ENCODE results near the gene SNRPE. TPM values are rescaled to one million over a fixed set of nuclear protein-coding genes. Genes with fewer than 3 reads are reported as not detected.

Gene SNRPE
- total and polyA plus RNA-seq, 8 donors = 8.7 to 470 (median 111) TPM; not detected in 1

DNA sequence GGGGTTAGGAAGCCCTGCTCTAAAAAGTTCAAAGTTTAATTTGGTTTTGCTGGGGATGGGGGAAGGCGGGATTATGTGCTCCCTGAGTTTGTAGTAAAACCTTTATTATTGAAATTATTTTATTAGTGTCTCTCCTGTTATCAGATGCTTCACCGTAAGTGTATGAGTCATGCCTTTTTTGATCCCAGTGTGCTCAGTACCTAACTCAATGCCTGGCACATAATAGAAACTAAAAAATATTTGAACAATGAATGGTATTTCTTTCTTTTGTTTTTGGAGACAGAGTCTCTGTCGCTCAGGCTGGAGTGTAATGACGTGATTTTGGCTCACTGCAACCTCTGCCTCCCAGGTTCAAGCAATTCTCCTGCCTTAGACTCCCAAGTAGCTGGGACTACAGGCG lies 6.4 kb downstream of the SNRPE start:
- DNase-seq = no peak
- Histone ChIP-seq H3K4me1 (peaks cover 3 to 13% (median 7%) of the 10 kb centered on the region in 4 donors), H3K9me3 (no peaks in the 10 kb centered on the region), H3K4me3 (no peak overlapping the region), H3K36me3 (peaks cover 29 to 95% (median 93%) of the 10 kb centered on the region in 4 donors), H3K27me3 (no peaks in the 10 kb centered on the region), H3K27ac (no peak overlapping the region)
- WGBS, 5 donors = 50 to 67% (median 62%) methylated on average over 5 of the region's 5 CpGs
- TF ChIP-seq POLR2AphosphoS5 (IDR thresholded peaks at IDR 0.05) (no peak), EP300 (IDR thresholded peaks at IDR 0.05) (no peak), POLR2A (IDR thresholded peaks at IDR 0.05) (no peak)
- TF ChIP-seq, protein P1, sequence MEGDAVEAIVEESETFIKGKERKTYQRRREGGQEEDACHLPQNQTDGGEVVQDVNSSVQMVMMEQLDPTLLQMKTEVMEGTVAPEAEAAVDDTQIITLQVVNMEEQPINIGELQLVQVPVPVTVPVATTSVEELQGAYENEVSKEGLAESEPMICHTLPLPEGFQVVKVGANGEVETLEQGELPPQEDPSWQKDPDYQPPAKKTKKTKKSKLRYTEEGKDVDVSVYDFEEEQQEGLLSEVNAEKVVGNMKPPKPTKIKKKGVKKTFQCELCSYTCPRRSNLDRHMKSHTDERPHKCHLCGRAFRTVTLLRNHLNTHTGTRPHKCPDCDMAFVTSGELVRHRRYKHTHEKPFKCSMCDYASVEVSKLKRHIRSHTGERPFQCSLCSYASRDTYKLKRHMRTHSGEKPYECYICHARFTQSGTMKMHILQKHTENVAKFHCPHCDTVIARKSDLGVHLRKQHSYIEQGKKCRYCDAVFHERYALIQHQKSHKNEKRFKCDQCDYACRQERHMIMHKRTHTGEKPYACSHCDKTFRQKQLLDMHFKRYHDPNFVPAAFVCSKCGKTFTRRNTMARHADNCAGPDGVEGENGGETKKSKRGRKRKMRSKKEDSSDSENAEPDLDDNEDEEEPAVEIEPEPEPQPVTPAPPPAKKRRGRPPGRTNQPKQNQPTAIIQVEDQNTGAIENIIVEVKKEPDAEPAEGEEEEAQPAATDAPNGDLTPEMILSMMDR (IDR thresholded peaks at IDR 0.05) = no peak
- intact Hi-C loops (cut with DNase I; ENCODE audit: low total_unique reads) = no loop called here

- Histone ChIP-seq H3K4me3 (no peak overlapping the region), H3K9me3 (no peaks in the 10 kb centered on the region), H3K4me1 (peaks cover 0 to 9% (median 4%) of the 10 kb centered on the region in 4 donors), H3K27me3 (no peaks in the 10 kb centered on the region), H3K36me3 (peaks cover 19 to 91% (median 90%) of the 10 kb centered on the region in 4 donors), H3K27ac (no peak overlapping the region)
- no peak for DNase-seq
- intact Hi-C loops (cut with DNase I; ENCODE audit: low total_unique reads) = no loop called here
- WGBS, 5 donors = 93 to 97% (median 96%) methylated on average over 1 of the region's 1 CpG
- TF ChIP-seq POLR2AphosphoS5 (IDR thresholded peaks at IDR 0.05) = no peak
- TF ChIP-seq EP300 (IDR thresholded peaks at IDR 0.05) = no peak
- TF ChIP-seq, protein P1 (IDR thresholded peaks at IDR 0.05) = no peak
- TF ChIP-seq POLR2A (IDR thresholded peaks at IDR 0.05) = no peak
Measured at GRCh38 chr1:203870245-203870644, 8.8 kb downstream of the SNRPE start.

- TF ChIP-seq EP300 (IDR thresholded peaks at IDR 0.05) (no peak), POLR2AphosphoS5 (IDR thresholded peaks at IDR 0.05) (peak in 1 of 3 donors; percentile 21), POLR2A (IDR thresholded peaks at IDR 0.05) (no peak)
- TF ChIP-seq, protein P1 (IDR thresholded peaks at IDR 0.05) = peak in 5 of 7 experiments; percentile 46 to 92 (median 63)
- Histone ChIP-seq H3K4me3 (no peak overlapping the region), H3K36me3 (peaks cover 9 to 80% (median 79%) of the 10 kb centered on the region in 4 donors), H3K27me3 (no peaks in the 10 kb centered on the region), H3K4me1 (peaks cover 0 to 9% (median 4%) of the 10 kb centered on the region in 4 donors), H3K27ac (peak overlapping the region in 1 of 5 donors; percentile 24), H3K9me3 (no peaks in the 10 kb centered on the region)
- WGBS, 5 donors = 33 to 59% (median 49%) methylated on average over 3 of the region's 3 CpGs
- peak in 1 of 2 donors; percentile 86 for DNase-seq
- intact Hi-C loops (cut with DNase I; ENCODE audit: low total_unique reads) = no loop called here
Measured at GRCh38 chr1:203871114-203871880, 9.9 kb downstream of the SNRPE start.

DNA sequence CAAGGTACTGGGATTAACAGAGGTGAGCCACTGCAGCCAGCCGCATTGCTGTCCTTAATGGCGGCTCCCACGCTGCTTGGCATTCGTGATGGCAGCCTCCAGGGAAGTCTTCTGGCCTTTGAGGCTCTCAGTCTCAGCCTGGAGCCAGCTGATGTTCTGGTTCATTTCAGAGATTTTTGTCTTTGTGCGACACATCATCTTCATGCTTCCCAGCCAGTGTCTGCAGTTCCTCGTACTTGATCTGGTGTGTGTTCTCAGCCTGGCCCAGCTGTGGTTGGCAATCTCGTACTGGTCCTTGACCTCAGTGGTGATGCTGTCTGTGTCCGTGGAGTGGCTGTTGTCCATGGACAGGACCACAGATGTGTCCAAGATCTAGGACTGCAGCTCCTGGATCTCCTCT lies 11.7 kb downstream of the SNRPE start:
- Histone ChIP-seq H3K4me3 (no peak overlapping the region), H3K27me3 (no peaks in the 10 kb centered on the region), H3K36me3 (peaks cover 5 to 68% (median 63%) of the 10 kb centered on the region in 4 donors), H3K4me1 (peaks cover 0 to 9% (median 4%) of the 10 kb centered on the region in 4 donors), H3K27ac (no peak overlapping the region), H3K9me3 (no peaks in the 10 kb centered on the region)
- TF ChIP-seq POLR2A (IDR thresholded peaks at IDR 0.05) = no peak
- no peak for TF ChIP-seq EP300 (IDR thresholded peaks at IDR 0.05)
- TF ChIP-seq, protein P1 (IDR thresholded peaks at IDR 0.05) = no peak
- no peak for TF ChIP-seq POLR2AphosphoS5 (IDR thresholded peaks at IDR 0.05)
- no peak for DNase-seq
- intact Hi-C loops (cut with DNase I; ENCODE audit: low total_unique reads) = no loop called here
- 81 to 89% (median 86%) methylated on average over 8 of the region's 8 CpGs for WGBS, 5 donors

Measured in stomach (tissue), 9 donors.